ENCODE results near the gene AKR1A1.

- no peak for TF ChIP-seq CTCF (IDR thresholded peaks at IDR 0.05; ENCODE audit: insufficient read depth, low read length, poor library complexity, severe bottlenecking)
- no peak for TF ChIP-seq EZH2phosphoT487 (conservative IDR thresholded peaks at IDR 0.05; ENCODE audit: low read length)
Measured at GRCh38 chr1:45612941-45613579, 62.4 kb downstream of the AKR1A1 start.

Data from SU-DHL-6 (cell line).